WTC11 (cell line): ENCODE data around the gene DHX58. TPM values are rescaled to one million over a fixed set of nuclear protein-coding genes. Genes with fewer than 3 reads are reported as not detected.

Source experiments
- ATAC-seq: fragments of 200-7000 bp; cut with Tn5 transposase; 2 replicates; pipeline ENCODE4 v1.10.0; 2021; ENCODE audit warnings: mild to moderate bottlenecking, moderate library complexity
- Bru-seq: library from RNA; stranded (reverse); fragments of 400-500 nt; gene quantifications from one replicate; lab custom pipeline; 2021; lab: Mats Ljungman, UMichigan
- CTCF ChIA-PET: fragments of 300-600 bp; sonication (Branson Sonifier 250); formaldehyde crosslinking; loops from one replicate; lab custom pipeline; 2021; ENCODE audit warnings: antibody characterized with exemption; lab: Charles Lee
- POLR2A ChIA-PET: fragments of 350-600 bp; sonication (Branson Sonifier 250); formaldehyde crosslinking; loops from one replicate; lab custom pipeline; 2021; ENCODE audit warnings: antibody characterized with exemption; lab: Charles Lee
- DNase-seq: peaks from one replicate; pipeline ENCODE4 v3.0.0; 2021; ENCODE audit warnings: low spot score
- H3K27ac Mint-ChIP-seq: 2 replicates; pipeline ENCODE4 v1.8.0; 2021; ENCODE audit warnings: mixed read lengths
- H3K27me3 Mint-ChIP-seq: 2 replicates; pipeline ENCODE4 v1.8.0; 2021; ENCODE audit warnings: low read depth, mild to moderate bottlenecking, moderate library complexity, mixed read lengths
- H3K36me3 Mint-ChIP-seq: 2 replicates; pipeline ENCODE4 v1.8.0; 2021; ENCODE audit warnings: mixed read lengths
- H3K4me1 Mint-ChIP-seq: 2 replicates; pipeline ENCODE4 v1.8.0; 2022; ENCODE audit warnings: mixed read lengths
- H3K4me3 Mint-ChIP-seq: 2 replicates; pipeline ENCODE4 v1.8.0; 2021; ENCODE audit warnings: mild to moderate bottlenecking, moderate library complexity, mixed read lengths
- H3K9me3 Mint-ChIP-seq: 2 replicates; pipeline ENCODE4 v1.8.0; 2021; ENCODE audit warnings: mixed read lengths
- AR ChIP-seq: fragments of 250-450 bp; sonication (Bioruptor Pico); IDR thresholded peaks from 2 replicates; pipeline ENCODE4 v1.9.0; 2021; ENCODE audit warnings: mild to moderate bottlenecking
- ETV6 ChIP-seq: sonication (generic); formaldehyde crosslinking; IDR thresholded peaks from 2 replicates; pipeline ENCODE4 v1.8.1; 2022; ENCODE audit warnings: mild to moderate bottlenecking, missing genetic modification reagents
- FOXK1 ChIP-seq: sonication (generic); formaldehyde crosslinking; IDR thresholded peaks from 2 replicates; pipeline ENCODE4 v1.8.0; 2022; ENCODE audit warnings: mild to moderate bottlenecking, moderate library complexity, missing genetic modification reagents
- GABPB1 ChIP-seq: sonication (generic); formaldehyde crosslinking; IDR thresholded peaks from 2 replicates; pipeline ENCODE4 v1.8.1; 2023; ENCODE audit warnings: mild to moderate bottlenecking, missing genetic modification reagents
- NFE2L1 ChIP-seq: sonication (generic); formaldehyde crosslinking; IDR thresholded peaks from 2 replicates; pipeline ENCODE4 v1.8.1; 2023; ENCODE audit warnings: missing genetic modification reagents
- PREB ChIP-seq: sonication (generic); formaldehyde crosslinking; IDR thresholded peaks from 2 replicates; pipeline ENCODE4 v1.8.1; 2022; ENCODE audit warnings: mild to moderate bottlenecking, missing genetic modification reagents, moderate library complexity, borderline replicate concordance
- PRRX2 ChIP-seq: fragments of 250-450 bp; sonication (Bioruptor Pico); IDR thresholded peaks from 2 replicates; pipeline ENCODE4 v1.8.0; 2021; ENCODE audit warnings: mild to moderate bottlenecking
- ZNF423 ChIP-seq: fragments of 250-450 bp; sonication (Bioruptor Pico); IDR thresholded peaks from 2 replicates; pipeline ENCODE4 v2.1.2; 2022; ENCODE audit warnings: mild to moderate bottlenecking, moderate library complexity
- ZNF512 ChIP-seq: sonication (generic); formaldehyde crosslinking; IDR thresholded peaks from 2 replicates; pipeline ENCODE4 v1.8.1; 2022; ENCODE audit warnings: missing genetic modification reagents, borderline replicate concordance
- ZNF532 ChIP-seq: fragments of 250-450 bp; sonication (Bioruptor Pico); IDR thresholded peaks from 2 replicates; pipeline ENCODE4 v1.9.0; 2021; ENCODE audit warnings: mild to moderate bottlenecking, borderline replicate concordance
- ZNF671 ChIP-seq: fragments of 250-450 bp; sonication (Bioruptor Pico); IDR thresholded peaks from 2 replicates; pipeline ENCODE4 v1.8.0; 2021; ENCODE audit warnings: mild to moderate bottlenecking
- long read RNA-seq, 3 experiments: library from RNA in 1 of 3; library from capped mRNA in 1 of 3; library from polyadenylated mRNA in 1 of 3; unstranded in 2 of 3; stranded (forward) in 1 of 3; transcript quantifications; one replicate each; pipeline ENCODE4 v2.0.0, GENCODE V29; 2021
- total RNA-seq: library from RNA; stranded (reverse); gene quantifications from 3 replicates; pipeline ENCODE4 v1.2.3, GENCODE V29; 2021
- TF ChIP-seq, protein P1 (sequence below): sonication (generic); formaldehyde crosslinking; IDR thresholded peaks from 2 replicates; pipeline ENCODE4 v1.8.0; 2022; ENCODE audit warnings: mild to moderate bottlenecking, missing genetic modification reagents
- TF ChIP-seq, protein P2 (sequence below): sonication (generic); formaldehyde crosslinking; IDR thresholded peaks from 2 replicates; pipeline ENCODE4 v1.8.1; 2023; ENCODE audit warnings: mild to moderate bottlenecking, missing genetic modification reagents, borderline replicate concordance

DHX58 gene
- 6.3 to 7.6 TPM (median 7.3 TPM) in 3 replicates for total RNA-seq
- Bru-seq, nascent RNA, result percentile 40 among the genes with signal in this experiment
- long read RNA-seq, experiment 1, partial matches to known transcripts, result 2 of 17 reads
- long read RNA-seq, experiment 1, other reads (novel, unspliced or antisense), result 14 of 17 reads
- long read RNA-seq, experiment 2, partial matches to known transcripts, result 0 of 2 reads
- long read RNA-seq, experiment 2, other reads (novel, unspliced or antisense), result 2 of 2 reads
- long read RNA-seq, experiment 3, partial matches to known transcripts, result 0 of 8 reads
- long read RNA-seq, experiment 3, other reads (novel, unspliced or antisense), result 8 of 8 reads

DNA sequence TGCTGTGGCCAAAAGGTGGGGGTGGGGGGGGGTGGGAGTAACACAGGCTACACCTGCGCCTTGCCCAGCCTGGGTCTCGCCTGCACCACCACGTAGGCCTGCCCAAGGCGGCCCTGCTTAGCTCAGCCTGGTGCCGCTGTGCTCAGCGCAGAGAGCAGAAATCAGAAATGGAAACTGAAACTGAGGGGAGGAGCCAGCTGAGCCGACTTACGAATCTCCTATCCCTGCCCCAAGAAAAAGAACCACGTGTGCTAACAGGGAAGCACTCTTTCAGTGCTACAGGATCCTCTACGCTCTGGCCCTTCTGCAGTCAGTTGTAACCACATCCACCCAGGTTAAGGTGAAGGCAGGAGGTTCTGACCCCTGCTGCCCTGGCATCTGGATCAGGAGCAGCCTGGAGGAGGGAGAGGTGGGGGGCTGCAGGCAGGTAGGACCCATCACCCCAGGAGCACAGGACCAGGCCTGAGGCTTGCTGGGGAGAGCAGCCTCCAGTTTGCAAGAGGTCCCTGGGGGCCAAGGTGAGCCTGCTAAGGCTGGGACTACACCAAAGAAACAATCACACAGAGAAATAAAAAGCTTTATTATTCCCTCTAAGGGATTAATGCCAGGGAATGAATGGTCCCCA, at the start of gene DHX58:
TSS of gene DHX58 (minus strand) at position 163 of the 625 bp plus-strand sequence. CDS start 822 bp downstream, outside the sequence.
- H3K27ac Mint-ChIP-seq, result peak within 1 kb of the TSS; percentile 22
- peak; percentile 2; the same call in 1 of the 2 replicates for ATAC-seq
- CTCF ChIA-PET, result interaction anchor here (0.8 to 4.2 kb wide), 14 partner anchors 8 to 153 kb away, joined by 3 to 27 read pairs (median 4); partner anchors contain the start of genes DNAJC7, HSPB9, KAT2A and NKIRAS2

GRCh38 chr17:42160531-42160910, 48.0 kb upstream of the DHX58 start:
- Mint-ChIP-seq H3K36me3 (no peaks in the 10 kb centered on the region), H3K27ac (peak overlapping the region; percentile 15; the same call in 1 of the 2 replicates), H3K9me3 (no peaks in the 10 kb centered on the region), H3K27me3 (no peaks in the 10 kb centered on the region), H3K4me3 (no peak overlapping the region), H3K4me1 (peaks cover 11% of the 10 kb centered on the region)
- ATAC-seq (no peak), DNase-seq (no peak)
- ChIA-PET CTCF (interaction anchor here (0.6 to 2.4 kb wide), 6 partner anchors 20 to 278 kb away, joined by 3 to 9 read pairs (median 4); partner anchors contain the start of gene KCNH4), POLR2A (no interaction called here)
- no peak for TF ChIP-seq AR (CRISPR knock-in tag)
- no peak for TF ChIP-seq ZNF532 (CRISPR knock-in tag)
- TF ChIP-seq PRRX2 (CRISPR knock-in tag), result no peak
- no peak for TF ChIP-seq NFE2L1
- TF ChIP-seq PREB (CRISPR knock-in tag), result no peak
- TF ChIP-seq FOXK1, result no peak

More for the DNA sequence above, at the start of gene DHX58:
- Mint-ChIP-seq H3K9me3 (no peaks in the 10 kb centered on the region), H3K4me1 (peaks cover 17% of the 10 kb centered on the region), H3K36me3 (peaks cover 28% of the 10 kb centered on the region), H3K27me3 (no peaks in the 10 kb centered on the region), H3K4me3 (no peak within 1 kb of the TSS)
- no peak for DNase-seq
- TF ChIP-seq GABPB1 (CRISPR knock-in tag) (no peak), ZNF512 (CRISPR knock-in tag) (no peak), ZNF671 (CRISPR knock-in tag) (no peak), ETV6 (CRISPR knock-in tag) (no peak), ZNF423 (CRISPR knock-in tag) (no peak)
- TF ChIP-seq, protein P1, sequence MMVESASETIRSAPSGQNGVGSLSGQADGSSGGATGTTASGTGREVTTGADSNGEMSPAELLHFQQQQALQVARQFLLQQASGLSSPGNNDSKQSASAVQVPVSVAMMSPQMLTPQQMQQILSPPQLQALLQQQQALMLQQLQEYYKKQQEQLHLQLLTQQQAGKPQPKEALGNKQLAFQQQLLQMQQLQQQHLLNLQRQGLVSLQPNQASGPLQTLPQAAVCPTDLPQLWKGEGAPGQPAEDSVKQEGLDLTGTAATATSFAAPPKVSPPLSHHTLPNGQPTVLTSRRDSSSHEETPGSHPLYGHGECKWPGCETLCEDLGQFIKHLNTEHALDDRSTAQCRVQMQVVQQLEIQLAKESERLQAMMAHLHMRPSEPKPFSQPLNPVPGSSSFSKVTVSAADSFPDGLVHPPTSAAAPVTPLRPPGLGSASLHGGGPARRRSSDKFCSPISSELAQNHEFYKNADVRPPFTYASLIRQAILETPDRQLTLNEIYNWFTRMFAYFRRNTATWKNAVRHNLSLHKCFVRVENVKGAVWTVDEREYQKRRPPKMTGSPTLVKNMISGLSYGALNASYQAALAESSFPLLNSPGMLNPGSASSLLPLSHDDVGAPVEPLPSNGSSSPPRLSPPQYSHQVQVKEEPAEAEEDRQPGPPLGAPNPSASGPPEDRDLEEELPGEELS (CRISPR knock-in tag), result no peak
- TF ChIP-seq, protein P2, sequence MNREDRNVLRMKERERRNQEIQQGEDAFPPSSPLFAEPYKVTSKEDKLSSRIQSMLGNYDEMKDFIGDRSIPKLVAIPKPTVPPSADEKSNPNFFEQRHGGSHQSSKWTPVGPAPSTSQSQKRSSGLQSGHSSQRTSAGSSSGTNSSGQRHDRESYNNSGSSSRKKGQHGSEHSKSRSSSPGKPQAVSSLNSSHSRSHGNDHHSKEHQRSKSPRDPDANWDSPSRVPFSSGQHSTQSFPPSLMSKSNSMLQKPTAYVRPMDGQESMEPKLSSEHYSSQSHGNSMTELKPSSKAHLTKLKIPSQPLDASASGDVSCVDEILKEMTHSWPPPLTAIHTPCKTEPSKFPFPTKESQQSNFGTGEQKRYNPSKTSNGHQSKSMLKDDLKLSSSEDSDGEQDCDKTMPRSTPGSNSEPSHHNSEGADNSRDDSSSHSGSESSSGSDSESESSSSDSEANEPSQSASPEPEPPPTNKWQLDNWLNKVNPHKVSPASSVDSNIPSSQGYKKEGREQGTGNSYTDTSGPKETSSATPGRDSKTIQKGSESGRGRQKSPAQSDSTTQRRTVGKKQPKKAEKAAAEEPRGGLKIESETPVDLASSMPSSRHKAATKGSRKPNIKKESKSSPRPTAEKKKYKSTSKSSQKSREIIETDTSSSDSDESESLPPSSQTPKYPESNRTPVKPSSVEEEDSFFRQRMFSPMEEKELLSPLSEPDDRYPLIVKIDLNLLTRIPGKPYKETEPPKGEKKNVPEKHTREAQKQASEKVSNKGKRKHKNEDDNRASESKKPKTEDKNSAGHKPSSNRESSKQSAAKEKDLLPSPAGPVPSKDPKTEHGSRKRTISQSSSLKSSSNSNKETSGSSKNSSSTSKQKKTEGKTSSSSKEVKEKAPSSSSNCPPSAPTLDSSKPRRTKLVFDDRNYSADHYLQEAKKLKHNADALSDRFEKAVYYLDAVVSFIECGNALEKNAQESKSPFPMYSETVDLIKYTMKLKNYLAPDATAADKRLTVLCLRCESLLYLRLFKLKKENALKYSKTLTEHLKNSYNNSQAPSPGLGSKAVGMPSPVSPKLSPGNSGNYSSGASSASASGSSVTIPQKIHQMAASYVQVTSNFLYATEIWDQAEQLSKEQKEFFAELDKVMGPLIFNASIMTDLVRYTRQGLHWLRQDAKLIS (CRISPR knock-in tag), result no peak
- POLR2A ChIA-PET, result interaction anchor here (0.6 kb wide), 1 partner anchor 141 kb away, joined by 5 read pairs; no protein-coding TSS in a partner anchor
